Activated naive CD4-positive, alpha-beta T cell treated with anti-CD3 and anti-CD28 coated beads, Interleukin-2, amount 10 ng/mL, durations not matched to agents 7 days and 5 days (primary cell): ENCODE measurements around the gene RIC3.

Source experiments
- CTCF ChIA-PET: fragments of 350-600 bp; sonication (Branson Sonifier 250); formaldehyde crosslinking; loops from one replicate; lab custom pipeline; 2021; ENCODE audit warnings: antibody characterized with exemption; lab: Charles Lee
- DNase-seq: peaks from one replicate; pipeline ENCODE4 v3.0.0-alpha.2; 2020
- H3K27ac Mint-ChIP-seq: one replicate; pipeline ENCODE4 v1.8.0; 2021; ENCODE audit warnings: mild to moderate bottlenecking, moderate library complexity, mixed read lengths
- H3K27me3 Mint-ChIP-seq: one replicate; pipeline ENCODE4 v1.8.0; 2021; ENCODE audit warnings: mild to moderate bottlenecking, mixed read lengths
- H3K36me3 Mint-ChIP-seq: one replicate; pipeline ENCODE4 v1.8.0; 2021; ENCODE audit warnings: mixed read lengths
- H3K4me1 Mint-ChIP-seq: one replicate; pipeline ENCODE4 v1.8.0; 2021; ENCODE audit warnings: mixed read lengths
- H3K4me3 Mint-ChIP-seq: one replicate; pipeline ENCODE4 v1.8.0; 2021; ENCODE audit warnings: mild to moderate bottlenecking, moderate library complexity, mixed read lengths
- H3K9me3 Mint-ChIP-seq: one replicate; pipeline ENCODE4 v1.8.0; 2021; ENCODE audit warnings: mixed read lengths

Gene RIC3

GRCh38 chr11:8202516-8203413 lies 33.9 kb upstream of the RIC3 start:
- CTCF ChIA-PET = interaction anchor here (1.2 to 2.9 kb wide), 3 partner anchors 10 to 103 kb away, joined by 3 to 13 read pairs (median 4); no protein-coding TSS in a partner anchor
- Mint-ChIP-seq H3K4me1 (no peaks in the 10 kb centered on the region), H3K27me3 (peaks cover 58% of the 10 kb centered on the region), H3K27ac (no peak overlapping the region), H3K4me3 (no peak overlapping the region), H3K36me3 (no peaks in the 10 kb centered on the region), H3K9me3 (no peaks in the 10 kb centered on the region)
- DNase-seq = no peak

- no peak overlapping the region for H3K4me3 Mint-ChIP-seq
- CTCF ChIA-PET = interaction anchor here (1.2 to 1.4 kb wide), 2 partner anchors 9 to 102 kb away, joined by 3 to 4 read pairs; no protein-coding TSS in a partner anchor
- no peaks in the 10 kb centered on the region for H3K4me1 Mint-ChIP-seq
- H3K27ac Mint-ChIP-seq = no peak overlapping the region
- H3K27me3 Mint-ChIP-seq = peaks cover 54% of the 10 kb centered on the region
- no peaks in the 10 kb centered on the region for H3K36me3 Mint-ChIP-seq
- no peaks in the 10 kb centered on the region for H3K9me3 Mint-ChIP-seq
- DNase-seq = no peak
Observed at GRCh38 chr11:8201644-8202365, 33.0 kb upstream of the RIC3 start.

- Mint-ChIP-seq H3K4me1 (no peaks in the 10 kb centered on the region), H3K27ac (no peak overlapping the region), H3K4me3 (no peak overlapping the region), H3K9me3 (no peaks in the 10 kb centered on the region), H3K27me3 (peaks cover 41% of the 10 kb centered on the region), H3K36me3 (no peaks in the 10 kb centered on the region)
- DNase-seq = no peak
- CTCF ChIA-PET = interaction anchor here (1.4 kb wide), 1 partner anchor 20 kb away, joined by 3 read pairs; no protein-coding TSS in a partner anchor
Observed at GRCh38 chr11:8199676-8200075, 30.9 kb upstream of the RIC3 start.

GRCh38 chr11:8196749-8197148 lies 27.9 kb upstream of the RIC3 start:
- Mint-ChIP-seq H3K4me3 (no peak overlapping the region), H3K27me3 (peaks cover 45% of the 10 kb centered on the region), H3K9me3 (no peaks in the 10 kb centered on the region), H3K4me1 (no peaks in the 10 kb centered on the region), H3K36me3 (no peaks in the 10 kb centered on the region), H3K27ac (no peak overlapping the region)
- CTCF ChIA-PET = no interaction called here
- no peak for DNase-seq

GRCh38 chr11:8194956-8195355 lies 26.1 kb upstream of the RIC3 start:
- H3K36me3 Mint-ChIP-seq = no peaks in the 10 kb centered on the region
- no peak overlapping the region for H3K4me3 Mint-ChIP-seq
- no peaks in the 10 kb centered on the region for H3K9me3 Mint-ChIP-seq
- peaks cover 42% of the 10 kb centered on the region for H3K27me3 Mint-ChIP-seq
- H3K27ac Mint-ChIP-seq = no peak overlapping the region
- no peaks in the 10 kb centered on the region for H3K4me1 Mint-ChIP-seq
- no peak for DNase-seq
- CTCF ChIA-PET = interaction anchor here (1.4 to 3.3 kb wide), 3 partner anchors 13 to 158 kb away, joined by 3 to 18 read pairs (median 3); partner anchors contain the start of gene LMO1

GRCh38 chr11:8192896-8193209 lies 24.0 kb upstream of the RIC3 start:
- Mint-ChIP-seq H3K4me1 (no peaks in the 10 kb centered on the region), H3K27me3 (peaks cover 30% of the 10 kb centered on the region), H3K4me3 (no peak overlapping the region), H3K9me3 (no peaks in the 10 kb centered on the region), H3K36me3 (no peaks in the 10 kb centered on the region), H3K27ac (no peak overlapping the region)
- CTCF ChIA-PET = interaction anchor here (0.7 to 3.3 kb wide), 10 partner anchors 9 to 528 kb away, joined by 3 to 18 read pairs (median 4); partner anchors contain the start of gene LMO1
- no peak for DNase-seq

GRCh38 chr11:8192016-8192895 lies 23.4 kb upstream of the RIC3 start:
- H3K27ac Mint-ChIP-seq = no peak overlapping the region
- H3K4me1 Mint-ChIP-seq = no peaks in the 10 kb centered on the region
- H3K36me3 Mint-ChIP-seq = no peaks in the 10 kb centered on the region
- H3K27me3 Mint-ChIP-seq = peaks cover 26% of the 10 kb centered on the region
- no peak overlapping the region for H3K4me3 Mint-ChIP-seq
- CTCF ChIA-PET = interaction anchor here (0.7 to 3.3 kb wide), 10 partner anchors 10 to 528 kb away, joined by 3 to 18 read pairs (median 4); partner anchors contain the start of gene LMO1
- peak; percentile 58 for DNase-seq
- H3K9me3 Mint-ChIP-seq = no peaks in the 10 kb centered on the region

GRCh38 chr11:8190431-8190830 lies 21.6 kb upstream of the RIC3 start:
- Mint-ChIP-seq H3K9me3 (no peaks in the 10 kb centered on the region), H3K4me3 (no peak overlapping the region), H3K4me1 (no peaks in the 10 kb centered on the region), H3K36me3 (no peaks in the 10 kb centered on the region), H3K27ac (no peak overlapping the region), H3K27me3 (peaks cover 16% of the 10 kb centered on the region)
- no peak for DNase-seq
- CTCF ChIA-PET = interaction anchor here (0.7 to 1.2 kb wide), 2 partner anchors 10 to 132 kb away, joined by 4 read pairs; no protein-coding TSS in a partner anchor

- Mint-ChIP-seq H3K27ac (no peak overlapping the region), H3K4me1 (no peaks in the 10 kb centered on the region), H3K4me3 (no peak overlapping the region), H3K9me3 (no peaks in the 10 kb centered on the region), H3K36me3 (no peaks in the 10 kb centered on the region), H3K27me3 (no peaks in the 10 kb centered on the region)
- DNase-seq = no peak
- CTCF ChIA-PET = no interaction called here
Observed at GRCh38 chr11:8186429-8186828, 17.6 kb upstream of the RIC3 start.

- no peak for DNase-seq
- H3K36me3 Mint-ChIP-seq = no peaks in the 10 kb centered on the region
- H3K27me3 Mint-ChIP-seq = peaks cover 20% of the 10 kb centered on the region
- H3K27ac Mint-ChIP-seq = no peak overlapping the region
- no peaks in the 10 kb centered on the region for H3K4me1 Mint-ChIP-seq
- CTCF ChIA-PET = no interaction called here
- no peak overlapping the region for H3K4me3 Mint-ChIP-seq
- no peaks in the 10 kb centered on the region for H3K9me3 Mint-ChIP-seq
Observed at GRCh38 chr11:8183111-8183510, 14.3 kb upstream of the RIC3 start.

- peaks cover 28% of the 10 kb centered on the region for H3K27me3 Mint-ChIP-seq
- no peak overlapping the region for H3K27ac Mint-ChIP-seq
- no peak overlapping the region for H3K4me3 Mint-ChIP-seq
- CTCF ChIA-PET = interaction anchor here (1.2 kb wide), 2 partner anchors 12 to 83 kb away, joined by 3 to 4 read pairs; partner anchors contain the start of gene LMO1
- no peaks in the 10 kb centered on the region for H3K9me3 Mint-ChIP-seq
- H3K36me3 Mint-ChIP-seq = no peaks in the 10 kb centered on the region
- no peaks in the 10 kb centered on the region for H3K4me1 Mint-ChIP-seq
- DNase-seq = no peak
Observed at GRCh38 chr11:8180469-8180868, 11.6 kb upstream of the RIC3 start.

- CTCF ChIA-PET = interaction anchor here (1.2 kb wide), 1 partner anchor 14 kb away, joined by 5 read pairs; no protein-coding TSS in a partner anchor
- Mint-ChIP-seq H3K9me3 (no peaks in the 10 kb centered on the region), H3K4me3 (no peak overlapping the region), H3K27ac (no peak overlapping the region), H3K4me1 (no peaks in the 10 kb centered on the region), H3K27me3 (peaks cover 28% of the 10 kb centered on the region), H3K36me3 (no peaks in the 10 kb centered on the region)
- DNase-seq = no peak
Observed at GRCh38 chr11:8178297-8178696, 9.5 kb upstream of the RIC3 start.

GRCh38 chr11:8177136-8177535 lies 8.3 kb upstream of the RIC3 start:
- CTCF ChIA-PET = no interaction called here
- H3K9me3 Mint-ChIP-seq = no peaks in the 10 kb centered on the region
- no peaks in the 10 kb centered on the region for H3K4me1 Mint-ChIP-seq
- peaks cover 28% of the 10 kb centered on the region for H3K27me3 Mint-ChIP-seq
- no peaks in the 10 kb centered on the region for H3K36me3 Mint-ChIP-seq
- H3K4me3 Mint-ChIP-seq = no peak overlapping the region
- no peak overlapping the region for H3K27ac Mint-ChIP-seq
- no peak for DNase-seq
